ENCODE results near the gene SLC66A2. TPM values are rescaled to one million over a fixed set of nuclear protein-coding genes. Genes with fewer than 3 reads are reported as not detected.

SLC66A2 gene
- total and polyA plus RNA-seq, 3 donors from 2014 or later = 72.5 to 143 (median 87.0) TPM

DNA sequence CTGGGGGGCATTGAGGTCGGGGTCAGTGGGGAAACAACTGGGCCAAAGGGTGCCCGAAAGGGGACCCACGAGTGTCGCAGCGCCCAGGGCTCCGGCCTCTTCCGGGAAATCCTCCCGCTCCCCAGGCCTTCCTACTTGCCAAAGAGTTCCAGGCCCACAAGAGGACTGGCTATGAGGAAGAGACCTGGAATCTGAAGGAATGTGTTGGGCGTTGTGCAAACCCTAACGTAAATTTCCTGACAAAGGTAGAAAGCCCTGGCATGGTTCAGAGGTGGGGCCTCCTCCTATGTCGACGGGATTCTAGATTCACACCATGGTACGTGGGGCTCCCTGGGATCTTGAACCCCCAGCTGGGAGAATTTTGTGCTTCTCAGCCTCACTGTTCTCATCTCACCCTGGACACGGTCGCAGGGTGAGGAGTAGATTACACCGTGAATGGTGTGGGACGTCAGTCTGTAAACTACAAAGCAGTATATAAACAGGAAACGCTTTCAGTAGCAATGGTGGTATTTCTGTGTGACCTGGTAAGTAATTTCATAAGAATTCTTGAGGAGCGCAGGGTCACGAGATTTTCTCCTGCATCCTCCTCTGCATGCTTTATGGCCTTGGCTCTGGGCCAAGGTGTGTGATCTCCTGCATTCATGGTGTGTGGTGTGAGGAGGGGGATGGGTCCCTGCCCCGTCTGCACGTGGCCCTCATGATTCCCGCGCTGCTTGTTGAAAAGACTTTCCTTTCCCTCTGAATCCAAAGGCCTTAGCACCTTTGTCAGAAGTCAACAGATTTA, 13.9 kb upstream of the SLC66A2 start:
- Histone ChIP-seq H3K9me3 (no peaks in the 10 kb centered on the region), H3K27ac (peak overlapping the region in 1 of 2 donors; percentile 15), H3K27me3 (no peaks in the 10 kb centered on the region), H3K4me1 (no peaks in the 10 kb centered on the region), H3K36me3 (ENCODE audit: low read depth, missing control alignments) (no peaks in the 10 kb centered on the region), H3K4me3 (peak overlapping the region; percentile 59 to 66)
- intact Hi-C loops (cut with DNase I; ENCODE audit: low total_unique reads) = no loop called here
- WGBS, 2 donors = 13 to 19% methylated on average over 17 to 24 of the region's 24 CpGs
- no peak for DNase-seq
- no peak for TF ChIP-seq CTCF (IDR thresholded peaks at IDR 0.05)
- no peak for TF ChIP-seq POLR2A (IDR thresholded peaks at IDR 0.05)

GRCh38 chr18:79964330-79965118, 13.1 kb upstream of the SLC66A2 start, which contains the start of gene HSBP1L1:
TSS of gene HSBP1L1 (plus strand) at chr18:79964643. CDS start at chr18:79964736, 93 bp downstream.
- Histone ChIP-seq H3K9me3 (no peaks in the 10 kb centered on the region), H3K27me3 (no peaks in the 10 kb centered on the region), H3K4me3 (peak within 1 kb of the TSS; percentile 59 to 66), H3K4me1 (no peaks in the 10 kb centered on the region), H3K27ac (peak within 1 kb of the TSS in 1 of 2 donors; percentile 15), H3K36me3 (ENCODE audit: low read depth, missing control alignments) (no peaks in the 10 kb centered on the region)
- WGBS, 2 donors = 0 to 6% methylated on average over 19 to 53 of the region's 73 CpGs
- TF ChIP-seq POLR2A (IDR thresholded peaks at IDR 0.05) = no peak
- peak in 2 of 3 experiments; percentile 33 to 39 for TF ChIP-seq CTCF (IDR thresholded peaks at IDR 0.05)
- DNase-seq = peak; percentile 52
- intact Hi-C loops (cut with DNase I; ENCODE audit: low total_unique reads) = no loop called here

- intact Hi-C loops (cut with DNase I; ENCODE audit: low total_unique reads) = no loop called here
- TF ChIP-seq CTCF (IDR thresholded peaks at IDR 0.05) = no peak
- no peak for TF ChIP-seq POLR2A (IDR thresholded peaks at IDR 0.05)
- no peaks in the 10 kb centered on the region for H3K27me3 ChIP-seq
- no peaks in the 10 kb centered on the region for H3K9me3 ChIP-seq
- H3K4me3 ChIP-seq = peak overlapping the region; percentile 59 to 66
- H3K36me3 ChIP-seq (ENCODE audit: low read depth, missing control alignments) = no peaks in the 10 kb centered on the region
- WGBS, 2 donors = 58 to 79% methylated on average over 18 to 30 of the region's 30 CpGs
- no peaks in the 10 kb centered on the region for H3K4me1 ChIP-seq
- H3K27ac ChIP-seq = no peak overlapping the region
- no peak for DNase-seq
These were observed 12.3 kb upstream of the SLC66A2 start for GRCh38 chr18:79963658-79964329.

- no peak for DNase-seq
- 87 to 88% methylated on average over 29 to 30 of the region's 30 CpGs for WGBS, 2 donors
- intact Hi-C loops (cut with DNase I; ENCODE audit: low total_unique reads) = no loop called here
- no peak overlapping the region for H3K27ac ChIP-seq
- no peaks in the 10 kb centered on the region for H3K27me3 ChIP-seq
- H3K36me3 ChIP-seq (ENCODE audit: low read depth, missing control alignments) = no peaks in the 10 kb centered on the region
- TF ChIP-seq POLR2A (IDR thresholded peaks at IDR 0.05) (no peak), CTCF (IDR thresholded peaks at IDR 0.05) (no peak)
- H3K4me3 ChIP-seq = no peak overlapping the region
- no peaks in the 10 kb centered on the region for H3K4me1 ChIP-seq
- no peaks in the 10 kb centered on the region for H3K9me3 ChIP-seq
These were observed 11.6 kb upstream of the SLC66A2 start for GRCh38 chr18:79962835-79963657.

Data from testis (tissue), 3 donors.